Glutamatergic neuron (in vitro differentiated cells): ENCODE results near the gene CCNO. TPM values are rescaled to one million over a fixed set of nuclear protein-coding genes. Genes with fewer than 3 reads are reported as not detected.

Experiments used
- DNase-seq: peaks from one replicate; pipeline ENCODE4 v3.0.0; 2022
- H3K27ac Mint-ChIP-seq: one replicate; pipeline ENCODE4 v1.8.0; 2020; ENCODE audit warnings: mild to moderate bottlenecking, mixed read lengths, inconsistent platforms; ENCODE audit not compliant: unreplicated experiment
- H3K27me3 Mint-ChIP-seq: one replicate; pipeline ENCODE4 v1.8.0; 2020; ENCODE audit warnings: mild to moderate bottlenecking, moderate library complexity, mixed read lengths, inconsistent platforms; ENCODE audit not compliant: unreplicated experiment
- H3K36me3 Mint-ChIP-seq: one replicate; pipeline ENCODE4 v1.8.0; 2020; ENCODE audit warnings: mild to moderate bottlenecking, mixed read lengths, inconsistent platforms; ENCODE audit not compliant: unreplicated experiment
- H3K4me1 Mint-ChIP-seq: one replicate; pipeline ENCODE4 v1.8.0; 2020; ENCODE audit warnings: mild to moderate bottlenecking, low read depth, mixed read lengths, inconsistent platforms; ENCODE audit not compliant: unreplicated experiment
- H3K4me3 Mint-ChIP-seq: one replicate; pipeline ENCODE4 v1.8.0; 2020; ENCODE audit warnings: mild to moderate bottlenecking, mixed read lengths, inconsistent platforms; ENCODE audit not compliant: unreplicated experiment
- H3K9me3 Mint-ChIP-seq: one replicate; pipeline ENCODE4 v1.8.0; 2020; ENCODE audit warnings: mild to moderate bottlenecking, moderate library complexity, mixed read lengths, inconsistent platforms; ENCODE audit not compliant: unreplicated experiment
- CTCF ChIP-seq: fragments of 200-600 bp; sonication (generic); IDR thresholded peaks from one replicate; pipeline ENCODE4 v1.5.0; 2021; ENCODE audit not compliant: partially characterized antibody, unreplicated experiment
- total RNA-seq: library from RNA; stranded (reverse); fragmentation: NEBNext Ultra II Directional; extraction: Animal tissue kit (Norgen Biotek cat#: 25700); gene quantifications from one replicate; pipeline ENCODE4 v1.2.1, GENCODE V29; 2021; ENCODE audit not compliant: unreplicated experiment

CCNO gene
- total RNA-seq, 1 donor from 2014 or later = not detected

GRCh38 chr5:55222985-55223811, 10.2 kb downstream of the CCNO start:
- peak; percentile 55 for DNase-seq
- Mint-ChIP-seq H3K27me3 (peaks cover 36% of the 10 kb centered on the region), H3K4me3 (peak overlapping the region; percentile 17), H3K27ac (no peak overlapping the region), H3K36me3 (no peaks in the 10 kb centered on the region), H3K9me3 (peaks cover 8% of the 10 kb centered on the region), H3K4me1 (peaks cover 3% of the 10 kb centered on the region)
- TF ChIP-seq CTCF = no peak

DNA sequence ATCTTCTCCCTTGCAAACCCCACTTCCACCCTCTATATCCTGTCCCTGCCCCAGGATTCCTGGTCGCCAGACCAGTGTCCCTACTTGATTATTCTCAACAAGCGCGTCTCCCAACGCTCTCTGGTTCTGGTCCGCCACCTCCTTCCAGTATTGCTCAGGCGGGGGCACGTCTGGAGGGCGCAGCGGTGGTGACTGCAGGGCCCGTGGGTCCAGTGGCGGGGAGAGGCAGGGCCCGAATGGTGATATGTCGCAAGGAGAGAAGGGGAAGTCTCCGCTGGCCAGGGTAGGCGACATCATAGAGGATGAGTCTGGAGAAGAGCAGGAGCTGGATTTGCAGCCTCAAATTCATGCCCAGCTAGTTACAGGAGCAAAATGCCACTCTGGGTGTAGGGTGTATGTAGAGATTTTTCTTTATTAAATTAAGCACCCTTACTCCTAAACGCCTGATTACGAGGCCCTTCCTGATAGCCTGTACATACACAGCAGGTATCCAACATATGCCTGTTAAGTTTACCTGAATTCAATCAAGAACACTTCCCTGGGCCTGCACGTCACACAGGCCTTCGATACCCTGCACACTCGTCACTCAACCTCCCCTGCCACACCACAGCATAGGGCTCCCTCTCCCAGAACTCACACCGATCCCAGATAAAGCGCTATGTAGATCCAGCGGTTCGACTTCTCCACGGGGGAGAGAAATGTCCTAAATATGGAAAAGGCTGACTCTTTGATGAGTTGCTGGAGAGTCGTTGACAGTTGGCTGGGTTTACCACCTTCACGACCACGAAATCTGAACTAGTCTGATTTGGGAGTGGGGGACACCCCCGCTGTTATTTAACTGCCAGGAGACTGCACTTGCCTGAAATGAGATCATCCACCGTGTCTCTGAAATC, 11.1 kb downstream of the CCNO start:
- DNase-seq = no peak
- H3K27me3 Mint-ChIP-seq = peaks cover 29% of the 10 kb centered on the region
- no peak for TF ChIP-seq CTCF
- no peaks in the 10 kb centered on the region for H3K4me1 Mint-ChIP-seq
- H3K4me3 Mint-ChIP-seq = peak overlapping the region; percentile 12
- no peak overlapping the region for H3K27ac Mint-ChIP-seq
- no peaks in the 10 kb centered on the region for H3K36me3 Mint-ChIP-seq
- peaks cover 5% of the 10 kb centered on the region for H3K9me3 Mint-ChIP-seq

DNA sequence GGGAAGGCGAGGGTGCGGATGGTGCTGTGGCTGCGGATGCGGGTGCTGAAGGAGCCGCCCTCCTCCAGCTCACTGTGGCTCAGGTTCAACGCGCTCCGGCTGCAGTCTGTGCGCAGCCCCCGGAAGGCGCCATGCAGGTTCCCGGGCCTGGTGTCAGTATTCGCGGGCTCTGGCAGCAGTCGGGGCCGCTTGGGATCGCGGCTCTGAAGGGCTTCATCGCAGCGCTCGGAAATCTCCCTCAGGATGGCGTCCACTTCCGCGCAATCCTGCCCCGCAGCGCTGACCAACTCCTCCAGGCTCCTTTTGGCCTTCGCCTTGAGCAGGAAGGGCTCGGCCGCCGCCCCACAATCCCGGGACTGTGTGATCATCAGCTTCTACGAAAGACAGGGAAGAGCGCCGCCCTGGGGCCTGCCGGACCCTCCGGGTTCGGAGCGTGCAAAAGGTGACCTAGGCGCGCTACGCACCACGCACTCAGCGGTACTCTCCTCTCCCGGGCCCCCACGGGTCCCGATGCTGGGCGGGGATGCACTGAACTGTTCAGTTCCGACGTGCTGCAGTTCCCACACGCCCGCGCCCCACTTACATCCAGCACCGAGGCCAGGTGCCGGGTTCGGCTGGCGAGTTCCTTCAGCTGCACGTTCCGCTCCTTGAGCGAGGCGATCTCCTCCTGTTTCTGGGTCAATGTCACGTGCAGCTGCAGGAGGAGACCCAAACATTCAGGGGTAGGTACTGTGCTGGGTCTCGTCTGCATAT, 12.8 kb downstream of the CCNO start:
- Mint-ChIP-seq H3K9me3 (peaks cover 4% of the 10 kb centered on the region), H3K27ac (no peak overlapping the region), H3K4me1 (no peaks in the 10 kb centered on the region), H3K36me3 (no peaks in the 10 kb centered on the region), H3K27me3 (peaks cover 28% of the 10 kb centered on the region), H3K4me3 (peak overlapping the region; percentile 91)
- TF ChIP-seq CTCF = no peak
- DNase-seq = peak; percentile 71

DNA sequence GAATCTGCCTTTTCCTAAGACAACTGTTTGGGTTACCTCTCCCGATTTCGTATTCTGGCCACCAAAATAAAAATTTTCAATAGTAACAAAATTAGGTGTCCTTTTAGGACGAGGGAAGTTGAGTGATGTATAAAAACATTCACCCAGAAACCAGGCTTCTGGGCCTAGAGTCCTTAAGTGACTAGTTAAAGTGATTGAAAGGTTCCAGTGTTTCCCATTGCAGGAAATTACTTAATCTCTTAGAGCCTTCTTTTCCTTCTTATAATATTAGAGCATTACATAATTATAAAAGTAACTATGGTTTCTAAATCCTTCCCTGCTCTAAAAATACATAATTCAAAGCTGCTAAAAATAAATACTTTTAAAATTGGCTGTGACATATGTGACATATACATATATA, 13.6 kb downstream of the CCNO start:
- DNase-seq = no peak
- TF ChIP-seq CTCF = no peak
- H3K27me3 Mint-ChIP-seq = peaks cover 22% of the 10 kb centered on the region
- peaks cover 3% of the 10 kb centered on the region for H3K9me3 Mint-ChIP-seq
- H3K27ac Mint-ChIP-seq = no peak overlapping the region
- H3K4me1 Mint-ChIP-seq = no peaks in the 10 kb centered on the region
- peak overlapping the region; percentile 91 for H3K4me3 Mint-ChIP-seq
- H3K36me3 Mint-ChIP-seq = no peaks in the 10 kb centered on the region
